Spleen (tissue), 11 donors: ENCODE results near the gene SLC45A3. TPM values are rescaled to one million over a fixed set of nuclear protein-coding genes. Genes with fewer than 3 reads are reported as not detected.
A peak's percentile ranks its signal among the peaks of the same experiment; 100 is the strongest.

Source experiments
- DNase-seq: peaks from one replicate; pipeline ENCODE4 v3.0.0-alpha.2; 2020
- H3K27ac ChIP-seq, 8 donors: fragments of 200-600 bp; sonication (generic) in 7 of 8; 1 replicate in 4 of 8; 2 replicates in 4 of 8; pipeline versions ENCODE4 v1.5.0 to v1.8.0; 2016 to 2021; ENCODE audit warnings: inconsistent platforms in 4 of 8, mild to moderate bottlenecking in 4 of 8, moderate library complexity in 1 of 8
- H3K27me3 ChIP-seq, 7 donors: fragments of 200-600 bp; sonication (generic) in 6 of 7; replicated peaks in 1 of 7; 1 replicate in 4 of 7; 2 replicates in 3 of 7; pipeline versions ENCODE4 v1.5.0 to v1.8.0; 2016 to 2021; ENCODE audit warnings: inconsistent platforms in 3 of 7, mild to moderate bottlenecking in 1 of 7
- H3K36me3 ChIP-seq, 6 donors: fragments of 200-600 bp; sonication (generic) in 5 of 6; 1 replicate in 4 of 6; 2 replicates in 2 of 6; pipeline versions ENCODE4 v1.5.0 to v1.8.0; 2016 to 2021; ENCODE audit warnings: inconsistent platforms in 2 of 6
- H3K4me1 ChIP-seq, 6 donors: fragments of 200-600 bp; sonication (generic) in 5 of 6; 1 replicate in 3 of 6; 2 replicates in 3 of 6; pipeline versions ENCODE4 v1.5.0 to v1.8.0; 2016 to 2021; ENCODE audit warnings: inconsistent platforms in 3 of 6
- H3K4me3 ChIP-seq, 8 donors: fragments of 200-600 bp; sonication (generic) in 7 of 8; 1 replicate in 4 of 8; 2 replicates in 4 of 8; pipeline versions ENCODE4 v1.5.0 to v1.8.0; 2016 to 2021; ENCODE audit warnings: inconsistent platforms in 4 of 8, mild to moderate bottlenecking in 4 of 8, moderate library complexity in 2 of 8
- H3K9me3 ChIP-seq, 8 donors: fragments of 200-600 bp; sonication (generic) in 7 of 8; 1 replicate in 4 of 8; 2 replicates in 4 of 8; pipeline versions ENCODE4 v1.5.0 to v1.8.0; 2016 to 2021; ENCODE audit warnings: inconsistent platforms in 4 of 8
- POLR2A ChIP-seq, 3 donors: fragments of 450-650 bp; IDR thresholded peaks; one replicate each; pipeline ENCODE4 v1.5.1; 2017; ENCODE audit warnings: antibody characterized with exemption in 3 of 3, mild to moderate bottlenecking in 1 of 3
- POLR2AphosphoS5 ChIP-seq, 3 donors: sonication (generic); formaldehyde crosslinking; IDR thresholded peaks; one replicate each; pipeline ENCODE4 v1.5.1; 2017; ENCODE audit warnings: antibody characterized with exemption in 3 of 3
- WGBS, 5 donors: extraction: QIAGEN DNeasy Blood & Tissue Kit in 3 of 5; methylation state at CpG; one replicate each; pipeline versions ENCODE4 v1.1.5 to v1.1.7; 2013 to 2018; 5-methylcytosine and 5-hydroxymethylcytosine counted together
- intact Hi-C: fragments of 100-400 bp; cut with DNase I; formaldehyde crosslinking; loops from one replicate; pipeline ENCODE4 v1.15.0; 2023; ENCODE audit warnings: low total_unique reads
- polyA plus RNA-seq, 3 donors: library from polyadenylated mRNA; stranded (reverse); fragments of 200-250 nt; gene quantifications; one replicate each; pipeline ENCODE4 v1.2.1, GENCODE V29; 2013
- total RNA-seq, 7 donors: library from RNA; depleted of rRNA in 3 of 7; stranded (reverse); fragments of >200 nt in 3 of 7; fragmentation: NEBNext Ultra II Directional in 4 of 7; extraction: Animal tissue kit (Norgen Biotek cat#: 25700) in 4 of 7; gene quantifications; one replicate each; pipeline versions ENCODE4 v1.1.0 to v1.2.1, GENCODE V29; 2016 to 2021
- TF ChIP-seq, protein P1 (sequence below), 11 experiments: fragments of 200-600 bp in 7 of 11; fragments of 450-650 bp in 4 of 11; sonication (generic) in 4 of 11; IDR thresholded peaks in 8 of 11; conservative IDR thresholded peaks in 3 of 11; 1 replicate in 7 of 11; 2 replicates in 4 of 11; pipeline versions ENCODE4 v1.4.0 to v1.8.0; 2016 to 2021; ENCODE audit warnings: antibody characterized with exemption in 11 of 11, inconsistent platforms in 4 of 11, mild to moderate bottlenecking in 1 of 11
- donor health status: healthy with polysubstance abuse.
- donor health status: DM: no; HTN: no; CAD: no; lungs with moderate emphysema.
- donor health status: DM: no; HTN: no; CAD: no.
- donor health status: Bipolar disorder and iron deficiency.
- donor health status: healthy.
- donor health status: DM: no; HTN: no; CAD: no.
- donor health status: DM: yes; HTN: yes; CAD: no.

SLC45A3 gene
- total and polyA plus RNA-seq, 10 donors: 16.8 to 43.7 (median 31.5) TPM

DNA sequence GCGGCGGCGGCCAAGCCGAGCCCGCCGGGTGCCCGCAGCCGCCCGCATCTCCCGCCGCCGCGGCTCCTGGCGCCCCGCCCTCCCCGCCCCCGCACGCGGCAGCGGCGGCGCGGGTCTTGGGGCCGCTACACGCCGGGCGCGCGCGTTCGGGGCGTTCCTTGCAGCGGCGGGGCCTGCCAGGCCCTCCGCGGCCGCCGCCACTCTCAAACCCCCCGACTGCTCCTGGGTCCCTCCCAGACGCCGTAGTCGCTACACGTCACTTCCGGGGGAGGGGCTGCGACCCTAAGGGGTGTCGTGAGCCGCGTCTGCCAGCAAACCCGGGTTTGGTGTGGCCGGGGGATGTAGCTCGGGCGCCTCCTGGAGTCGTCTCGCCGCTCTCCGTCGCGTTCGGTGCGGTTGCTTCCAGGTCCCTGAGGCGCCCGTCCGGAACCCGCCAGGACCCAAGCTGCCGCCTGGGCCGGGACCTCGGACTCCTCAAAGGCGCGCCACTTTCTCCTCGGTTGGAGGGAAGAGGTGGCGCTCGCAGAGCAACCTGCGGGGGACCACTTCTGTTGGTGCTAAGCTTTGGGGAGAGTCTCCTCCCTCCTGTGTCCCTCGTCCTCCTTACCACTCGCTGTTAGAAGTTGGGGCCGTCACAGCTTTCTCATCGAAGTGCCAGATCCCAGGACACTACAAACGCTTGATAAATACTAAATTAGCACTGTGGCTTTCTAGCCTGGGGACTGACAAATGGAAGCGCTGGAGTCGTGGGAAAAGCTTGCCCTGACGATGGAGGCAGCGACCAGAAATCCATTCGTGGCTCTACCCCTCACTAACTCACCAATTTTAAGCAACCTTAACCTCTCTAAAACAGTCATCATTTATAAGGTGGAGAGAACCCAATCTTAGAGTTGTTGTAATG, 48.3 kb downstream of the SLC45A3 start, which contains the start of gene ELK4:
Gene ELK4, minus strand, starts transcription at position 244 of the 901 bp plus-strand sequence. CDS start 8,129 bp downstream, outside the sequence.
- peaks cover 0 to 13% (median 0%) of the 10 kb centered on the region in 6 donors for H3K36me3 ChIP-seq
- peak within 1 kb of the TSS; percentile 94 to 99 (median 96) for H3K27ac ChIP-seq
- intact Hi-C loops: loop anchor here (5.0 kb wide), 2 partner anchors 40 to 105 kb away; no protein-coding TSS in a partner anchor
- peak; percentile 100 for DNase-seq
- H3K9me3 ChIP-seq: no peaks in the 10 kb centered on the region
- TF ChIP-seq POLR2A (IDR thresholded peaks at IDR 0.05) (peak; percentile 60 to 90 (median 85)), POLR2AphosphoS5 (IDR thresholded peaks at IDR 0.05) (peak; percentile 98 to 99 (median 98))
- TF ChIP-seq, protein P1, sequence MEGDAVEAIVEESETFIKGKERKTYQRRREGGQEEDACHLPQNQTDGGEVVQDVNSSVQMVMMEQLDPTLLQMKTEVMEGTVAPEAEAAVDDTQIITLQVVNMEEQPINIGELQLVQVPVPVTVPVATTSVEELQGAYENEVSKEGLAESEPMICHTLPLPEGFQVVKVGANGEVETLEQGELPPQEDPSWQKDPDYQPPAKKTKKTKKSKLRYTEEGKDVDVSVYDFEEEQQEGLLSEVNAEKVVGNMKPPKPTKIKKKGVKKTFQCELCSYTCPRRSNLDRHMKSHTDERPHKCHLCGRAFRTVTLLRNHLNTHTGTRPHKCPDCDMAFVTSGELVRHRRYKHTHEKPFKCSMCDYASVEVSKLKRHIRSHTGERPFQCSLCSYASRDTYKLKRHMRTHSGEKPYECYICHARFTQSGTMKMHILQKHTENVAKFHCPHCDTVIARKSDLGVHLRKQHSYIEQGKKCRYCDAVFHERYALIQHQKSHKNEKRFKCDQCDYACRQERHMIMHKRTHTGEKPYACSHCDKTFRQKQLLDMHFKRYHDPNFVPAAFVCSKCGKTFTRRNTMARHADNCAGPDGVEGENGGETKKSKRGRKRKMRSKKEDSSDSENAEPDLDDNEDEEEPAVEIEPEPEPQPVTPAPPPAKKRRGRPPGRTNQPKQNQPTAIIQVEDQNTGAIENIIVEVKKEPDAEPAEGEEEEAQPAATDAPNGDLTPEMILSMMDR (IDR thresholded peaks at IDR 0.05 in 8 of 11, conservative IDR thresholded peaks at IDR 0.05 in 3 of 11): peak; percentile 63 to 89 (median 78)
- peaks cover 28 to 53% (median 45%) of the 10 kb centered on the region in 6 donors for H3K4me1 ChIP-seq
- 1 to 3% (median 1%) methylated on average over 29 to 83 of the region's 83 CpGs for WGBS, 5 donors
- peak within 1 kb of the TSS; percentile 48 to 81 (median 64) for H3K4me3 ChIP-seq
- H3K27me3 ChIP-seq: no peaks in the 10 kb centered on the region

DNA sequence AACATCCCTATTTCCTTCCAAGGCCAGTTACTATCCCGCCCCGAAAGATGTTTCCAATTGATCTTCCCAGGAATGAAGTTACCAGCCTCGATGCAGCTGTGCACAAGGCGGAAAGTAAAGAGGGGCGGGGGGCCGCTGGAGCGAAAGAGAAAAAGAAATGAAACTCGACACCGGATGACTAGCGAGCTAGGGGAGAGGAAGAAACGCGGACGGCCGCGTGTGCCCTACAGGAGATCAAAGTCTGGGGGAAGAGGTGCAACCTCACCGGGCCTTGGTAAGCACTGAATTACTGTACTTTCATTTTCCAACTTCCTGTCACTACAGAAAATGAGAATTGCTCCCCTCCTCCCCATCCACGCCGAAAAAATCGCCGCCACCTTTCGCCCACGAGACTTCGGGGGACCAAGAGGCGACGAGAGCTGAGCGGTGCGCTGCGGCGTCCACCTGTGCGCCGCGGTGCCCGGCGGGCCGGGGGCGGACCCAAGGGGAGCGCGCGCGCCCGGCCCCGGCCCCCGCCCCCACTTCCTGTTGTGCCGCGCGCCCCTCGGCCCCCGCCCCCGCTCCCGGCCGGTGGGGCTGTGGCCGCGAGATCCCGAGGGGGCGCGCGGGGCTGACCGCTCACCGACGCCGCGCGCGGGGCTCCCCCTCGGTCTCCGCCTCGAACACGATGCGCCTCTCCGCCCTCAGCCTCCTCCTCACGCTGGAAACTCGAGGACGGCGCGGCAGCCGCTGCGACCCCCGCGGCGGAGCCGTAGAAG, 49.1 kb downstream of the SLC45A3 start:
- Histone ChIP-seq H3K27ac (peak overlapping the region; percentile 84 to 99 (median 96)), H3K9me3 (no peaks in the 10 kb centered on the region), H3K36me3 (peaks cover 0 to 15% (median 0%) of the 10 kb centered on the region in 6 donors), H3K27me3 (no peaks in the 10 kb centered on the region), H3K4me1 (peaks cover 36 to 61% (median 54%) of the 10 kb centered on the region in 6 donors), H3K4me3 (peak overlapping the region; percentile 48 to 81 (median 64))
- TF ChIP-seq, protein P1 (IDR thresholded peaks at IDR 0.05 in 8 of 11, conservative IDR thresholded peaks at IDR 0.05 in 3 of 11): no peak
- TF ChIP-seq POLR2AphosphoS5 (IDR thresholded peaks at IDR 0.05): peak; percentile 49 to 71 (median 68)
- intact Hi-C loops: loop anchor here (5.0 kb wide), 2 partner anchors 39 to 104 kb away; no protein-coding TSS in a partner anchor
- 0 to 1% (median 0%) methylated on average over 18 to 81 of the region's 81 CpGs for WGBS, 5 donors
- DNase-seq: peak; percentile 94

DNA sequence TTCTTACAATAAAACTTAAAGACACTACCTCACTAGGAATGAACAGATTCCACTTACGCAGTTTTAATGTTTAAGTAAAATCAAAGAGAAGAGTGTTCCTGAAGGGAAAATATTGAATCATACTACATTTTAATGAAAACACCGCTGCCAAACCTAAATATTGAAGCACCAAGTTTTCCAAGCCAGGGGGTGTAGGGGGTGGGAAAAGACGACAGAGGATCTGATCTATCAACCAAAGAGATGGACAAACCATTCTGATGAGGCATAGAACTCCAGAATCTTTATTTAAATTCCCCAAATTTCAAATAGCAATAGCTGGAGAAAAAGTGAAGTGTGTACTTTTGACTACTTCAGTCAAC, 49.7 kb downstream of the SLC45A3 start:
- peak overlapping the region; percentile 84 to 99 (median 96) for H3K27ac ChIP-seq
- no peak for DNase-seq
- TF ChIP-seq, protein P1 (IDR thresholded peaks at IDR 0.05 in 8 of 11, conservative IDR thresholded peaks at IDR 0.05 in 3 of 11): no peak
- no peak for TF ChIP-seq POLR2A (IDR thresholded peaks at IDR 0.05)
- no peak for TF ChIP-seq POLR2AphosphoS5 (IDR thresholded peaks at IDR 0.05)
- no peaks in the 10 kb centered on the region for H3K9me3 ChIP-seq
- H3K27me3 ChIP-seq: no peaks in the 10 kb centered on the region
- peak overlapping the region; percentile 48 to 81 (median 64) for H3K4me3 ChIP-seq
- intact Hi-C loops: loop anchor here (5.0 kb wide), 2 partner anchors 38 to 103 kb away; no protein-coding TSS in a partner anchor
- 7 to 15% (median 10%) methylated on average over 3 of the region's 3 CpGs for WGBS, 5 donors
- peaks cover 42 to 67% (median 59%) of the 10 kb centered on the region in 6 donors for H3K4me1 ChIP-seq
- H3K36me3 ChIP-seq: peaks cover 0 to 18% (median 0%) of the 10 kb centered on the region in 6 donors
